ENCODE measurements around the gene CEMIP. TPM values are rescaled to one million over a fixed set of nuclear protein-coding genes. Genes with fewer than 3 reads are reported as not detected.
"Not testable (repeated sequence)": the region's sequence is repeated elsewhere in the genome, so short reads cannot be mapped to it uniquely, and the experiment has no call there.

Gene CEMIP
- total RNA-seq, 1 donor from 2014 or later = under 0.01 TPM

- Histone ChIP-seq H3K4me3 (ENCODE audit: low read depth, low read length) (no peak overlapping the region), H3K27me3 (ENCODE audit: control insufficient read depth, insufficient read depth, low read length) (no peaks in the 10 kb centered on the region), H3K36me3 (ENCODE audit: control insufficient read depth, insufficient read depth, low read length) (no peaks in the 10 kb centered on the region)
- DNase-seq (ENCODE audit: low read depth) = no peak
- TF ChIP-seq CTCF (IDR thresholded peaks at IDR 0.05; ENCODE audit: insufficient read depth, low read length, poor library complexity, severe bottlenecking) = no peak
These were observed 178.4 kb downstream of the CEMIP start for GRCh38 chr15:80957556-80957955.

GRCh38 chr15:80957976-80958375 lies 178.8 kb downstream of the CEMIP start:
- H3K27me3 ChIP-seq (ENCODE audit: control insufficient read depth, insufficient read depth, low read length) = no peaks in the 10 kb centered on the region
- no peak for TF ChIP-seq CTCF (IDR thresholded peaks at IDR 0.05; ENCODE audit: insufficient read depth, low read length, poor library complexity, severe bottlenecking)
- no peak for DNase-seq (ENCODE audit: low read depth)
- no peak overlapping the region for H3K4me3 ChIP-seq (ENCODE audit: low read depth, low read length)
- H3K36me3 ChIP-seq (ENCODE audit: control insufficient read depth, insufficient read depth, low read length) = no peaks in the 10 kb centered on the region

- H3K27me3 ChIP-seq (ENCODE audit: control insufficient read depth, insufficient read depth, low read length) = no peaks in the 10 kb centered on the region
- no peak for DNase-seq (ENCODE audit: low read depth)
- TF ChIP-seq CTCF (IDR thresholded peaks at IDR 0.05; ENCODE audit: insufficient read depth, low read length, poor library complexity, severe bottlenecking) = no peak
- no peaks in the 10 kb centered on the region for H3K36me3 ChIP-seq (ENCODE audit: control insufficient read depth, insufficient read depth, low read length)
- H3K4me3 ChIP-seq (ENCODE audit: low read depth, low read length) = no peak overlapping the region
These were observed 179.8 kb downstream of the CEMIP start for GRCh38 chr15:80958818-80959495.

GRCh38 chr15:80965454-80965853 lies 186.3 kb downstream of the CEMIP start:
- not testable (repeated sequence) for H3K4me3 ChIP-seq (ENCODE audit: low read depth, low read length); DNase-seq (ENCODE audit: low read depth); H3K36me3 ChIP-seq (ENCODE audit: control insufficient read depth, insufficient read depth, low read length); H3K27me3 ChIP-seq (ENCODE audit: control insufficient read depth, insufficient read depth, low read length)

- no peak for TF ChIP-seq CTCF (IDR thresholded peaks at IDR 0.05; ENCODE audit: insufficient read depth, low read length, poor library complexity, severe bottlenecking)
- no peaks in the 10 kb centered on the region for H3K36me3 ChIP-seq (ENCODE audit: control insufficient read depth, insufficient read depth, low read length)
- H3K27me3 ChIP-seq (ENCODE audit: control insufficient read depth, insufficient read depth, low read length) = no peaks in the 10 kb centered on the region
- no peak for DNase-seq (ENCODE audit: low read depth)
- no peak overlapping the region for H3K4me3 ChIP-seq (ENCODE audit: low read depth, low read length)
These were observed 187.4 kb downstream of the CEMIP start for GRCh38 chr15:80966431-80967197.

GRCh38 chr15:80967451-80967850 lies 188.3 kb downstream of the CEMIP start:
- DNase-seq (ENCODE audit: low read depth) = no peak
- no peaks in the 10 kb centered on the region for H3K27me3 ChIP-seq (ENCODE audit: control insufficient read depth, insufficient read depth, low read length)
- no peaks in the 10 kb centered on the region for H3K36me3 ChIP-seq (ENCODE audit: control insufficient read depth, insufficient read depth, low read length)
- no peak for TF ChIP-seq CTCF (IDR thresholded peaks at IDR 0.05; ENCODE audit: insufficient read depth, low read length, poor library complexity, severe bottlenecking)
- no peak overlapping the region for H3K4me3 ChIP-seq (ENCODE audit: low read depth, low read length)

Data from kidney epithelial cell (primary cell).